OCI-LY1 (cell line): ENCODE results near the gene CFAP90.

ENCODE experiments used
- H2AFZ ChIP-seq: fragments of 200-600 bp; sonication (generic), shearing (Covaris generic); 2 replicates; pipeline ENCODE4 v1.6.0; 2014; ENCODE audit warnings: antibody characterized with exemption, mild to moderate bottlenecking, low read length
- H3F3A ChIP-seq: fragments of 200-600 bp; sonication (generic), shearing (Covaris generic); 2 replicates; pipeline ENCODE4 v1.6.0; 2014; ENCODE audit warnings: mild to moderate bottlenecking, antibody characterized with exemption, low read length, moderate library complexity; ENCODE audit not compliant: insufficient read depth
- H3K27ac ChIP-seq: fragments of 200-600 bp; sonication (generic); 2 replicates; pipeline ENCODE4 v1.5.1; 2014; ENCODE audit warnings: low read length, mixed run types, mild to moderate bottlenecking, low read depth; ENCODE audit not compliant: poor library complexity, severe bottlenecking
- H3K27me3 ChIP-seq: fragments of 200-600 bp; sonication (generic); 2 replicates; pipeline ENCODE4 v1.6.0; 2014; ENCODE audit warnings: antibody characterized with exemption, mild to moderate bottlenecking, low read length, moderate library complexity; ENCODE audit not compliant: insufficient read depth
- H3K36me3 ChIP-seq: fragments of 200-600 bp; sonication (generic); 2 replicates; pipeline ENCODE4 v1.6.1; 2014; ENCODE audit warnings: mild to moderate bottlenecking, antibody characterized with exemption, low read length, moderate library complexity, mixed read lengths; ENCODE audit not compliant: insufficient read depth
- H3K4me1 ChIP-seq: fragments of 200-600 bp; sonication (generic); 2 replicates; pipeline ENCODE4 v1.5.1; 2014; ENCODE audit warnings: mild to moderate bottlenecking, low read length, moderate library complexity; ENCODE audit not compliant: insufficient read depth, severe bottlenecking
- H3K4me2 ChIP-seq: fragments of 200-600 bp; sonication (generic), shearing (Covaris generic); 2 replicates; pipeline ENCODE4 v1.6.1; 2014; ENCODE audit warnings: low read length
- H3K4me3 ChIP-seq: fragments of 200-600 bp; sonication (generic); 2 replicates; pipeline ENCODE4 v1.5.1; 2014; ENCODE audit warnings: low read length, low read depth, mild to moderate bottlenecking, mixed read lengths; ENCODE audit not compliant: poor library complexity, severe bottlenecking
- H3K79me2 ChIP-seq: fragments of 200-600 bp; shearing (Covaris generic); 2 replicates; pipeline ENCODE4 v1.6.1; 2016; ENCODE audit warnings: mixed run types, low read length, mixed read lengths; ENCODE audit not compliant: insufficient read depth
- H3K9ac ChIP-seq: fragments of 200-600 bp; sonication (generic), shearing (Covaris generic); 2 replicates; pipeline ENCODE4 v1.6.1; 2014; ENCODE audit warnings: mild to moderate bottlenecking, low read length, mixed read lengths
- H3K9me2 ChIP-seq: fragments of 200-600 bp; sonication (generic), shearing (Covaris generic); 2 replicates; pipeline ENCODE4 v1.6.1; 2014; ENCODE audit warnings: low read depth, mild to moderate bottlenecking, low read length, mixed read lengths
- H3K9me3 ChIP-seq: fragments of 200-600 bp; shearing (Covaris generic); 2 replicates; pipeline ENCODE4 v1.6.1; 2014; ENCODE audit warnings: low read length, mixed read lengths
- H4K20me1 ChIP-seq: fragments of 200-600 bp; sonication (generic), shearing (Covaris generic); 2 replicates; pipeline ENCODE4 v1.6.0; 2016; ENCODE audit warnings: mild to moderate bottlenecking, low read length; ENCODE audit not compliant: insufficient read depth
- CTCF ChIP-seq: fragments of 200-600 bp; sonication (generic), shearing (Covaris generic); IDR thresholded peaks from 2 replicates; pipeline ENCODE4 v1.5.1; 2017; ENCODE audit warnings: mild to moderate bottlenecking, antibody characterized with exemption, low read length, moderate library complexity, mixed read lengths
- EZH2 ChIP-seq: fragments of 200-600 bp; sonication (generic), shearing (Covaris generic); IDR thresholded peaks from 2 replicates; pipeline ENCODE4 v1.8.0; 2017; ENCODE audit warnings: borderline replicate concordance, mixed run types, mild to moderate bottlenecking, antibody characterized with exemption, low read length, moderate library complexity, mixed read lengths

Gene CFAP90

GRCh38 chr5:7884491-7885267, 33.7 kb upstream of the CFAP90 start:
- no peaks in the 10 kb centered on the region for H3K4me1 ChIP-seq
- no peaks in the 10 kb centered on the region for H3K9me2 ChIP-seq
- H2AFZ ChIP-seq, result no peak overlapping the region
- no peak overlapping the region for H3K27ac ChIP-seq
- no peak overlapping the region for H3K4me2 ChIP-seq
- H3K9me3 ChIP-seq, result no peaks in the 10 kb centered on the region
- H3K27me3 ChIP-seq, result no peaks in the 10 kb centered on the region
- H3K79me2 ChIP-seq, result no peaks in the 10 kb centered on the region
- TF ChIP-seq EZH2, result no peak
- no peak for TF ChIP-seq CTCF
- H3F3A ChIP-seq, result no peaks in the 10 kb centered on the region
- peaks cover 92% of the 10 kb centered on the region for H3K36me3 ChIP-seq
- H3K9ac ChIP-seq, result no peak overlapping the region
- no peak overlapping the region for H3K4me3 ChIP-seq
- no peaks in the 10 kb centered on the region for H4K20me1 ChIP-seq

GRCh38 chr5:7882926-7883325, 32.0 kb upstream of the CFAP90 start:
- Histone ChIP-seq H3K9me2 (no peaks in the 10 kb centered on the region), H3K4me1 (no peaks in the 10 kb centered on the region), H2AFZ (no peak overlapping the region), H3K4me3 (no peak overlapping the region), H3K4me2 (no peak overlapping the region), H3K9me3 (no peaks in the 10 kb centered on the region), H3K27ac (no peak overlapping the region), H3K79me2 (no peaks in the 10 kb centered on the region), H4K20me1 (no peaks in the 10 kb centered on the region), H3K27me3 (no peaks in the 10 kb centered on the region), H3K36me3 (peaks cover 92% of the 10 kb centered on the region), H3F3A (no peaks in the 10 kb centered on the region), H3K9ac (no peak overlapping the region)
- TF ChIP-seq EZH2 (no peak), CTCF (no peak)

- Histone ChIP-seq H3K4me2 (no peak overlapping the region), H3K27ac (no peak overlapping the region), H3K36me3 (peaks cover 97% of the 10 kb centered on the region), H3K27me3 (no peaks in the 10 kb centered on the region), H3K9me2 (no peaks in the 10 kb centered on the region), H3K79me2 (no peaks in the 10 kb centered on the region), H3K4me3 (no peak overlapping the region), H3K4me1 (no peaks in the 10 kb centered on the region), H3F3A (no peaks in the 10 kb centered on the region), H4K20me1 (no peaks in the 10 kb centered on the region), H3K9me3 (no peaks in the 10 kb centered on the region), H2AFZ (no peak overlapping the region), H3K9ac (no peak overlapping the region)
- TF ChIP-seq EZH2 (no peak), CTCF (no peak)
These were observed 30.9 kb upstream of the CFAP90 start for GRCh38 chr5:7881816-7882215.
